IPS-NIHi11 (cell line): ENCODE measurements around the gene SP140L.
A peak's percentile ranks its signal among the peaks of the same experiment; 100 is the strongest.
"Not testable (repeated sequence)": the region's sequence is repeated elsewhere in the genome, so short reads cannot be mapped to it uniquely, and the experiment has no call there.

Source experiments
- DNase-seq: peaks from one replicate; pipeline ENCODE4 v3.0.0; 2012; ENCODE audit warnings: mixed read lengths, low spot score

SP140L gene

GRCh38 chr2:230323385-230324106, 3.4 kb upstream of the SP140L start:
- peak; percentile 44 for DNase-seq

GRCh38 chr2:230324503-230324902, 2.5 kb upstream of the SP140L start:
- DNase-seq = no peak

GRCh38 chr2:230325316-230326243, 1.4 kb upstream of the SP140L start:
- no peak for DNase-seq

- DNase-seq = no peak
These were observed 593 bp downstream of the SP140L start for GRCh38 chr2:230327418-230328154.

- DNase-seq = no peak
These were observed 1.1 kb downstream of the SP140L start for GRCh38 chr2:230328155-230328458.

GRCh38 chr2:230329946-230330605, 3.1 kb downstream of the SP140L start:
- DNase-seq = no peak

- DNase-seq = no peak
These were observed 3.7 kb downstream of the SP140L start for GRCh38 chr2:230330725-230331124.

GRCh38 chr2:230335461-230335863, 8.5 kb downstream of the SP140L start:
- DNase-seq = no peak

GRCh38 chr2:230335864-230336506, 9.0 kb downstream of the SP140L start:
- no peak for DNase-seq

- not testable (repeated sequence) for DNase-seq
These were observed 15.0 kb downstream of the SP140L start for GRCh38 chr2:230341936-230342528.

GRCh38 chr2:230343041-230343624, 16.1 kb downstream of the SP140L start:
- not testable (repeated sequence) for DNase-seq

- no peak for DNase-seq
These were observed 16.8 kb downstream of the SP140L start for GRCh38 chr2:230343747-230344146.

- no peak for DNase-seq
These were observed 19.5 kb downstream of the SP140L start for GRCh38 chr2:230346465-230346864.

GRCh38 chr2:230346921-230347533, 20.0 kb downstream of the SP140L start:
- DNase-seq = no peak

GRCh38 chr2:230347659-230348305, 20.8 kb downstream of the SP140L start:
- no peak for DNase-seq

GRCh38 chr2:230348787-230349186, 21.8 kb downstream of the SP140L start:
- no peak for DNase-seq

GRCh38 chr2:230356084-230356483, 29.1 kb downstream of the SP140L start:
- DNase-seq = no peak

GRCh38 chr2:230358305-230358704, 31.3 kb downstream of the SP140L start:
- DNase-seq = no peak

GRCh38 chr2:230360028-230360427, 33.0 kb downstream of the SP140L start:
- no peak for DNase-seq
